HCT116 (cell line): Measurements from ENCODE around the gene AGER. TPM values are rescaled to one million over a fixed set of nuclear protein-coding genes. Genes with fewer than 3 reads are reported as not detected.

Source experiments
- ATAC-seq: fragments of 200-7000 bp; cut with Tn5 transposase; 2 replicates; pipeline ENCODE4 v1.9.1; 2020; ENCODE audit warnings: mild to moderate bottlenecking, moderate library complexity
- BruUV-seq: library from RNA; stranded (reverse); fragments of 400-500 nt; replicated peaks from 2 replicates; lab custom pipeline; 2021; lab: Mats Ljungman, UMichigan
- CTCF ChIA-PET: fragments of 300-600 bp; sonication (Branson Sonifier 250); formaldehyde crosslinking; loops from one replicate; lab custom pipeline; 2021; ENCODE audit warnings: antibody characterized with exemption; lab: Charles Lee
- POLR2A ChIA-PET: fragments of 300-600, 350-600 bp; sonication (Branson Sonifier 250); formaldehyde crosslinking; loops from one replicate; lab custom pipeline; 2021; ENCODE audit warnings: antibody characterized with exemption; lab: Charles Lee
- RAD21 ChIA-PET, 2 experiments: fragments of 300-600 bp; sonication (Branson Sonifier 250); formaldehyde crosslinking; loops; one replicate each; lab custom pipeline; 2023; ENCODE audit warnings: low total read pairs in 2 of 2; ENCODE audit not compliant: uncharacterized antibody in 2 of 2, unreplicated experiment in 2 of 2, low non-redundant PET in 1 of 2; lab: Charles Lee
- DNase-seq: peaks from one replicate; pipeline ENCODE4 v3.0.0-alpha.2; 2010; ENCODE audit warnings: low read depth, low spot score
- H2AFZ ChIP-seq: fragments of 200-600 bp; shearing (Covaris generic), sonication (generic); 2 replicates; pipeline ENCODE4 v1.6.1; 2017; ENCODE audit warnings: low read depth, mixed run types, mixed read lengths, antibody characterized with exemption, low read length; ENCODE audit not compliant: poor library complexity, severe bottlenecking
- H3K27ac ChIP-seq: 2 replicates; pipeline ENCODE4 v1.5.1; 2012; ENCODE audit warnings: low read depth, low read length
- H3K27me3 ChIP-seq: fragments of 200-600 bp; sonication (generic); 2 replicates; pipeline ENCODE4 v1.6.1; 2016; ENCODE audit warnings: mixed run types, low read length, mixed read lengths; ENCODE audit not compliant: insufficient read depth
- H3K36me3 ChIP-seq, 2 experiments: fragments of 200-500 bp in 1 of 2; fragments of 200-600 bp in 1 of 2; sonication (Bioruptor generic) in 1 of 2; sonication (generic) in 1 of 2; 2 replicates each; pipeline versions ENCODE4 v1.5.1 to v1.6.1; 2014 to 2016; ENCODE audit warnings: low read length in 2 of 2, inconsistent platforms in 1 of 2, mixed read lengths in 1 of 2, mixed run types in 1 of 2; ENCODE audit not compliant: insufficient read depth in 2 of 2, control insufficient read depth in 1 of 2
- H3K4me1 ChIP-seq, 2 experiments: fragments of 200-600 bp in 1 of 2; sonication (generic) in 1 of 2; 2 replicates each; pipeline versions ENCODE4 v1.5.1 to v1.6.1; 2012 to 2017; ENCODE audit warnings: low read length in 2 of 2, inconsistent platforms in 1 of 2, mild to moderate bottlenecking in 1 of 2, mixed read lengths in 1 of 2, mixed run types in 1 of 2, moderate library complexity in 1 of 2; ENCODE audit not compliant: insufficient read depth in 2 of 2, control insufficient read depth in 1 of 2
- H3K4me2 ChIP-seq: fragments of 200-600 bp; sonication (generic); 2 replicates; pipeline ENCODE4 v1.6.1; 2017; ENCODE audit warnings: mixed run types, low read length, mixed read lengths
- H3K4me3 ChIP-seq, 2 experiments: fragments of 200-600 bp in 1 of 2; sonication (generic) in 1 of 2; replicated peaks in 1 of 2; 2 replicates each; pipeline ENCODE4 v1.5.1; 2011 to 2016; ENCODE audit warnings: low read length in 2 of 2, control low read depth in 1 of 2, low read depth in 1 of 2, mild to moderate bottlenecking in 1 of 2, mixed read lengths in 1 of 2, mixed run types in 1 of 2
- H3K79me2 ChIP-seq: fragments of 200-600 bp; sonication (generic); 2 replicates; pipeline ENCODE4 v1.6.1; 2017; ENCODE audit warnings: mild to moderate bottlenecking, mixed run types, low read length, moderate library complexity, mixed read lengths; ENCODE audit not compliant: insufficient read depth
- H3K9ac ChIP-seq: fragments of 200-600 bp; sonication (generic); 2 replicates; pipeline ENCODE4 v1.6.1; 2016; ENCODE audit warnings: low read length, mixed read lengths
- H3K9me2 ChIP-seq: fragments of 200-600 bp; sonication (generic), shearing (Covaris generic); 2 replicates; pipeline ENCODE4 v1.6.1; 2017; ENCODE audit warnings: mixed run types, mild to moderate bottlenecking, moderate library complexity; ENCODE audit not compliant: insufficient read depth
- H3K9me3 ChIP-seq, 2 experiments: fragments of 200-500 bp in 1 of 2; fragments of 200-600 bp in 1 of 2; sonication (Bioruptor generic) in 1 of 2; sonication (generic) in 1 of 2; 2 replicates each; pipeline ENCODE4 v1.6.1; 2014 to 2017; ENCODE audit warnings: low read length in 2 of 2, mixed read lengths in 2 of 2, inconsistent platforms in 1 of 2, low read depth in 1 of 2, mild to moderate bottlenecking in 1 of 2, mixed run types in 1 of 2, moderate library complexity in 1 of 2; ENCODE audit not compliant: control insufficient read depth in 1 of 2, insufficient read depth in 1 of 2
- H4K20me1 ChIP-seq: fragments of 200-600 bp; sonication (generic), shearing (Covaris generic); 2 replicates; pipeline ENCODE4 v1.6.1; 2017; ENCODE audit warnings: mixed run types, mild to moderate bottlenecking, moderate library complexity; ENCODE audit not compliant: insufficient read depth
- CBX3 ChIP-seq: IDR thresholded peaks from 2 replicates; pipeline ENCODE4 v1.6.1; 2012; ENCODE audit warnings: low read depth
- CEBPB ChIP-seq: IDR thresholded peaks from 2 replicates; pipeline ENCODE4 v1.6.1; 2012; ENCODE audit warnings: low read depth
- EGR1 ChIP-seq: IDR thresholded peaks from 2 replicates; pipeline ENCODE4 v1.6.1; 2012; ENCODE audit warnings: low read depth
- ELF1 ChIP-seq: IDR thresholded peaks from 2 replicates; pipeline ENCODE4 v1.6.1; 2012; ENCODE audit warnings: low read depth, borderline replicate concordance
- EZH2phosphoT487 ChIP-seq: fragments of 200-600 bp; IDR thresholded peaks from 2 replicates; pipeline ENCODE4 v1.6.1; 2018; ENCODE audit warnings: antibody characterized with exemption, borderline replicate concordance
- JUND ChIP-seq: IDR thresholded peaks from 2 replicates; pipeline ENCODE4 v1.6.1; 2012
- POLR2AphosphoS5 ChIP-seq: IDR thresholded peaks from 2 replicates; pipeline ENCODE4 v1.6.1; 2011; ENCODE audit warnings: mild to moderate bottlenecking, low read depth, low read length, moderate library complexity
- SIN3A ChIP-seq: IDR thresholded peaks from 2 replicates; pipeline ENCODE4 v1.6.1; 2012; ENCODE audit warnings: low read depth
- SP1 ChIP-seq: IDR thresholded peaks from 2 replicates; pipeline ENCODE4 v1.6.1; 2012; ENCODE audit warnings: low read depth
- ZNF274 ChIP-seq: fragments of 200-500 bp; sonication (Bioruptor generic); IDR thresholded peaks from 2 replicates; pipeline ENCODE4 v1.6.1; 2014; ENCODE audit warnings: mild to moderate bottlenecking, low read depth, low read length, inconsistent platforms
- intact Hi-C: fragments of 100-400 bp; cut with micrococcal nuclease; formaldehyde crosslinking; loops from 2 replicates; pipeline ENCODE4 v1.10.0; 2022
- total RNA-seq: library from RNA; stranded (reverse); gene quantifications from one replicate; pipeline ENCODE4 v1.2.1, GENCODE V29; 2021; ENCODE audit not compliant: unreplicated experiment
- TF ChIP-seq, protein P1 (sequence below): IDR thresholded peaks from 2 replicates; pipeline ENCODE4 v1.6.1; 2012
- TF ChIP-seq, protein P2 (sequence below): IDR thresholded peaks from 2 replicates; pipeline ENCODE4 v1.6.1; 2012; ENCODE audit warnings: low read depth

The AGER gene
- total RNA-seq, 1 experiment from 2014 or later, result 22.6 TPM

DNA sequence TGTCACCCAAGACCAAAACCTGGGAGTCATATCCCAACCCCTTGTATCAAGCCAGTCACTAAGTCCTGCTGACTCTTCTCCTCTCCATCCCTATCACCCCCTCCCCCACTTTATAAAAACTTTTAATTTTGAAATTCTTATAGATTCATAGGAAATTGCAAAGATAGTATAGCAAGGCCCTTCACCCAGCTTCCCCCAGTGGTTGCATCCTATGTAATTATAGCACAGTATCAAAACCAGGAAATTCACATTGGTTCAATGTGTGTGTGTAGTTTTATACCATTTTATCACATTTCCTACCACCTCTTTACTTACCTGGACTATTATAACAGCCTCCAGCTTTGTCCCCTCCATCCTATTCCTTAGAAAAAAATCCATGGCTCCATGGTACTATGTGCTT is 26.0 kb downstream of the AGER start:
- Histone ChIP-seq H3K27me3 (no peaks in the 10 kb centered on the region), H3K36me3 (peaks cover 15 to 17% of the 10 kb centered on the region in 2 experiments; a peak in 3 of 4 replicates), H3K27ac (no peak overlapping the region), H3K4me1 (peaks cover 5 to 14% of the 10 kb centered on the region in 2 experiments), H3K4me3 (no peak overlapping the region), H3K9me3 (no peaks in the 10 kb centered on the region), H2AFZ (no peak overlapping the region), H3K9ac (no peak overlapping the region), H3K4me2 (no peak overlapping the region), H3K9me2 (no peaks in the 10 kb centered on the region), H3K79me2 (peaks cover 16% of the 10 kb centered on the region), H4K20me1 (no peaks in the 10 kb centered on the region)
- ChIA-PET CTCF (no interaction called here), POLR2A (no interaction called here), RAD21 (no interaction called here)
- intact Hi-C loops, result no loop called here
- no peak for TF ChIP-seq CEBPB
- TF ChIP-seq, protein P1, sequence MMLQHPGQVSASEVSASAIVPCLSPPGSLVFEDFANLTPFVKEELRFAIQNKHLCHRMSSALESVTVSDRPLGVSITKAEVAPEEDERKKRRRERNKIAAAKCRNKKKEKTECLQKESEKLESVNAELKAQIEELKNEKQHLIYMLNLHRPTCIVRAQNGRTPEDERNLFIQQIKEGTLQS, result no peak
- no peak for TF ChIP-seq POLR2AphosphoS5
- no peak for TF ChIP-seq SP1
- TF ChIP-seq ZNF274, result no peak
- no peak for TF ChIP-seq JUND
- TF ChIP-seq EZH2phosphoT487, result no peak
- TF ChIP-seq SIN3A, result no peak
- TF ChIP-seq ELF1, result no peak
- no peak for TF ChIP-seq CBX3
- TF ChIP-seq EGR1, result no peak
- TF ChIP-seq, protein P2, sequence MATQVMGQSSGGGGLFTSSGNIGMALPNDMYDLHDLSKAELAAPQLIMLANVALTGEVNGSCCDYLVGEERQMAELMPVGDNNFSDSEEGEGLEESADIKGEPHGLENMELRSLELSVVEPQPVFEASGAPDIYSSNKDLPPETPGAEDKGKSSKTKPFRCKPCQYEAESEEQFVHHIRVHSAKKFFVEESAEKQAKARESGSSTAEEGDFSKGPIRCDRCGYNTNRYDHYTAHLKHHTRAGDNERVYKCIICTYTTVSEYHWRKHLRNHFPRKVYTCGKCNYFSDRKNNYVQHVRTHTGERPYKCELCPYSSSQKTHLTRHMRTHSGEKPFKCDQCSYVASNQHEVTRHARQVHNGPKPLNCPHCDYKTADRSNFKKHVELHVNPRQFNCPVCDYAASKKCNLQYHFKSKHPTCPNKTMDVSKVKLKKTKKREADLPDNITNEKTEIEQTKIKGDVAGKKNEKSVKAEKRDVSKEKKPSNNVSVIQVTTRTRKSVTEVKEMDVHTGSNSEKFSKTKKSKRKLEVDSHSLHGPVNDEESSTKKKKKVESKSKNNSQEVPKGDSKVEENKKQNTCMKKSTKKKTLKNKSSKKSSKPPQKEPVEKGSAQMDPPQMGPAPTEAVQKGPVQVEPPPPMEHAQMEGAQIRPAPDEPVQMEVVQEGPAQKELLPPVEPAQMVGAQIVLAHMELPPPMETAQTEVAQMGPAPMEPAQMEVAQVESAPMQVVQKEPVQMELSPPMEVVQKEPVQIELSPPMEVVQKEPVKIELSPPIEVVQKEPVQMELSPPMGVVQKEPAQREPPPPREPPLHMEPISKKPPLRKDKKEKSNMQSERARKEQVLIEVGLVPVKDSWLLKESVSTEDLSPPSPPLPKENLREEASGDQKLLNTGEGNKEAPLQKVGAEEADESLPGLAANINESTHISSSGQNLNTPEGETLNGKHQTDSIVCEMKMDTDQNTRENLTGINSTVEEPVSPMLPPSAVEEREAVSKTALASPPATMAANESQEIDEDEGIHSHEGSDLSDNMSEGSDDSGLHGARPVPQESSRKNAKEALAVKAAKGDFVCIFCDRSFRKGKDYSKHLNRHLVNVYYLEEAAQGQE, result no peak
- ATAC-seq, result no peak
- no peak for DNase-seq
- no TSS peak for BruUV-seq
